ENCODE results near the gene PODNL1. TPM values are rescaled to one million over a fixed set of nuclear protein-coding genes. Genes with fewer than 3 reads are reported as not detected.

Gene PODNL1
- total RNA-seq, 3 donors from 2014 or later: 1.7 to 3.4 (median 2.9) TPM

- TF ChIP-seq, protein P1, sequence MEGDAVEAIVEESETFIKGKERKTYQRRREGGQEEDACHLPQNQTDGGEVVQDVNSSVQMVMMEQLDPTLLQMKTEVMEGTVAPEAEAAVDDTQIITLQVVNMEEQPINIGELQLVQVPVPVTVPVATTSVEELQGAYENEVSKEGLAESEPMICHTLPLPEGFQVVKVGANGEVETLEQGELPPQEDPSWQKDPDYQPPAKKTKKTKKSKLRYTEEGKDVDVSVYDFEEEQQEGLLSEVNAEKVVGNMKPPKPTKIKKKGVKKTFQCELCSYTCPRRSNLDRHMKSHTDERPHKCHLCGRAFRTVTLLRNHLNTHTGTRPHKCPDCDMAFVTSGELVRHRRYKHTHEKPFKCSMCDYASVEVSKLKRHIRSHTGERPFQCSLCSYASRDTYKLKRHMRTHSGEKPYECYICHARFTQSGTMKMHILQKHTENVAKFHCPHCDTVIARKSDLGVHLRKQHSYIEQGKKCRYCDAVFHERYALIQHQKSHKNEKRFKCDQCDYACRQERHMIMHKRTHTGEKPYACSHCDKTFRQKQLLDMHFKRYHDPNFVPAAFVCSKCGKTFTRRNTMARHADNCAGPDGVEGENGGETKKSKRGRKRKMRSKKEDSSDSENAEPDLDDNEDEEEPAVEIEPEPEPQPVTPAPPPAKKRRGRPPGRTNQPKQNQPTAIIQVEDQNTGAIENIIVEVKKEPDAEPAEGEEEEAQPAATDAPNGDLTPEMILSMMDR (IDR thresholded peaks at IDR 0.05): no peak
- ATAC-seq (no peak), DNase-seq (no peak)
- Histone ChIP-seq H3K4me1 (ENCODE audit: low read depth) (no peaks in the 10 kb centered on the region), H3K36me3 (ENCODE audit: low read depth) (no peaks in the 10 kb centered on the region), H3K4me3 (no peak overlapping the region), H3K9me3 (no peaks in the 10 kb centered on the region)
- intact Hi-C loops (cut with DNase I, micrococcal nuclease): no loop called here
These were observed 8.2 kb upstream of the PODNL1 start for GRCh38 chr19:13946414-13946813.

GRCh38 chr19:13942023-13942684 lies 3.9 kb upstream of the PODNL1 start:
- no peaks in the 10 kb centered on the region for H3K36me3 ChIP-seq (ENCODE audit: low read depth)
- H3K4me1 ChIP-seq (ENCODE audit: low read depth): no peaks in the 10 kb centered on the region
- H3K4me3 ChIP-seq: no peak overlapping the region
- no peaks in the 10 kb centered on the region for H3K9me3 ChIP-seq
- intact Hi-C loops (cut with DNase I, micrococcal nuclease): no loop called here
- ATAC-seq (peak; percentile 40), DNase-seq (no peak)
- TF ChIP-seq, protein P1 (IDR thresholded peaks at IDR 0.05): no peak

DNA sequence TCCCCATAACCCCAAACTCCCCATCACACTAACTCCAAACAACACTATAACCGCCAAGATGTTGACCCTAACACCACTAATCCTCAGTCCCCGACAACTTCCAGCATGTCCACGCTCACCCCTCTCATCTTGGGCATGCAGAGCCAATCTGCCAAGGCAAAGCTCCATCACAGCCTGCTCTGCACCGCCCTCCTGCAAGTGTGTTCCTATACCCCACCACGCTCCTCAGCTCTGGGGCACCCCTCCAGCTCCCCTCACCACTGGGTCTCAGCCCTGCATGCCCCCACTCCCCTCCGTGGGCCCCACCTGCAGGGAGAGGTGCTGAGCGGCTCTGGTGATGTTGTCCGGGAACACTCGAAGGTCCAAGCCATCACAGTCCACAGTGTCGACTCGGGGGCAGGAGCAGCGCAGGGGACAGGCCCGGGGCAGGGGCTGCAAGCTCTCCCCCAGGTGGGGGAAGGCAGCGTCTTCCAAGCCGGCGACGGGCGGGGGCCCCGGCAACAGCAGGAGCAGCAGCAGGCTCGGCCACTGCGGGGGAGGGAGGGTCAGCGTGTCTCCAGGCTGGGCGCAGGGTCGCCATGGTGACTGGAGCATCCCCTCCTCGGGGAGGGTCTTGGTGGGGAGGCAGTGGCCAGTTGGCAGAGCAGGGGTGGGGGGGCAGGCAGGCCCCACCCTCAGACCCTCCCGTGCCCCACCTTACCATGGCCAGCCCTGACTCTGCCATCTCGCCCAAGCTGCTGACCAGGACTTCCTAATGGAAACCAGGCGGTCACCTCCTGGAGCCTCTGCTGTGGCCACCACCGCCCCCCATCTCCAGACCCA lies 527 bp downstream of the PODNL1 start:
- H3K4me3 ChIP-seq: no peak overlapping the region
- intact Hi-C loops (cut with DNase I, micrococcal nuclease): no loop called here
- DNase-seq: no peak
- no peaks in the 10 kb centered on the region for H3K36me3 ChIP-seq (ENCODE audit: low read depth)
- TF ChIP-seq, protein P1 (IDR thresholded peaks at IDR 0.05): no peak
- no peaks in the 10 kb centered on the region for H3K9me3 ChIP-seq
- peak; percentile 5 for ATAC-seq
- peaks cover 4% of the 10 kb centered on the region for H3K4me1 ChIP-seq (ENCODE audit: low read depth)

DNA sequence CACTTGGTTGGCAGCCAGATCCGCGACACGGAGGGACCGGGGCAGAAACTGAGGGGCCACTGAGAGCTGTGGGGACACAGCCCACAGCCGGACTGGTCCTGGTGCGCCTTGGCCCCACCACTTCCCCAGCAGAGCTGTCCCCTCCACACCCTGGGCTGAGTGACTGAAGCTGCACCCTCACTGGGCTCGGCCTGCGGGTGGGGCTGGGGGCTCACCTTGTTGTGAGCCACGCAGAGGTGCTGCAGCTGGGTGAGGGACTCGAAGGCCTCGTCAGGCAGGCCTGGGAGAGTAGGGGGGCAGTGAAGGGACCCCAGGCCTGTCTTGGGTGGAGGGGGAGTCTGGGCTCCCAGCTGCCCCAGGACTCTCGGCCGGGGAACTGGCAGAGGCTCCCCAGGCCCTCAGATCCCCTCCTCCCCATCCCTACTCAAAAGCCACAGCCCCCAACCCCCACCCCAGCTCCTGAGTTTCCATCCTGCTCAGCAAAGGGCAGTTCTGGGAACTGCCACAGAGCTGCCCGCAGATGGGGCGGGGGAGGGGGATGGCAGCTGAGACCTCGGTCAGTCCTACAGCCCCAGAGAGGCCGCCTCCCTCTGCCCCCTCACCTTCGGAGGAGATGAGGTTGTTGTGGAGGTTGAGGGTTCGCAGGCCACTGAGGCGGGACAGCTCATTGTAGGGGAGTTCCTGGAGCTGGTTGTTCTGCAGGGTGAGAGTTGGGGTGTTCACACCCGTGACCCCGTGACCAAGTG lies 2.3 kb downstream of the PODNL1 start:
- Histone ChIP-seq H3K4me1 (ENCODE audit: low read depth) (peaks cover 4% of the 10 kb centered on the region), H3K36me3 (ENCODE audit: low read depth) (no peaks in the 10 kb centered on the region), H3K4me3 (no peak overlapping the region), H3K9me3 (no peaks in the 10 kb centered on the region)
- TF ChIP-seq, protein P1 (IDR thresholded peaks at IDR 0.05): no peak
- no peak for ATAC-seq
- intact Hi-C loops (cut with DNase I, micrococcal nuclease): no loop called here
- DNase-seq: no peak

DNA sequence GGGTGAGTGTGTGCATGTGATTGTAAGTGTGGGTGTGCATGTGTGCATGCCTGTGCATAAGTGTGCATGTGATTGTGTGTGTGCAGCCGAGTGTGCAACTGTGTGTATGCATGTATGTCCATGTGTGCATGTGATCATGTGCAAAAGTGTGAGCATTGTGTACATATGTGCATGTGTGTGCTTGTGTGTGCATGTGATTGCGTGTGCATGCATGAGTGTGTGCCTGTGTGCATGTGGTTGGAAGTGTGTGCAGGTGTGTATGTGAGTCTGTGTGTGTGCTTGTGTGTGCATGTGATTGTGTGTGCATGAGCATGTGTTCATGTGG lies 3.5 kb downstream of the PODNL1 start:
- intact Hi-C loops (cut with DNase I, micrococcal nuclease): no loop called here
- Histone ChIP-seq H3K4me1 (ENCODE audit: low read depth) (peaks cover 4% of the 10 kb centered on the region), H3K9me3 (no peaks in the 10 kb centered on the region), H3K36me3 (ENCODE audit: low read depth) (no peaks in the 10 kb centered on the region), H3K4me3 (no peak overlapping the region)
- TF ChIP-seq, protein P1 (IDR thresholded peaks at IDR 0.05): no peak
- ATAC-seq (no peak), DNase-seq (no peak)
